ENCODE measurements around the gene TRAFD1. TPM values are rescaled to one million over a fixed set of nuclear protein-coding genes. Genes with fewer than 3 reads are reported as not detected.
"Not testable (repeated sequence)": the region's sequence is repeated elsewhere in the genome, so short reads cannot be mapped to it uniquely, and the experiment has no call there.

TRAFD1 gene
- total RNA-seq, 1 experiment from 2014 or later: 55.6 TPM

GRCh38 chr12:112158461-112159145 is 33.2 kb downstream of the TRAFD1 start:
- DNase-seq (ENCODE audit: low read depth): not testable (repeated sequence)

- DNase-seq (ENCODE audit: low read depth): no peak
Observed at GRCh38 chr12:112159146-112159541, 33.8 kb downstream of the TRAFD1 start.

- DNase-seq (ENCODE audit: low read depth): no peak
Observed at GRCh38 chr12:112160611-112161010, 35.3 kb downstream of the TRAFD1 start.

GRCh38 chr12:112161711-112162110 is 36.4 kb downstream of the TRAFD1 start:
- DNase-seq (ENCODE audit: low read depth): no peak

GRCh38 chr12:112162241-112162790 is 37.0 kb downstream of the TRAFD1 start:
- DNase-seq (ENCODE audit: low read depth): no peak

- no peak for DNase-seq (ENCODE audit: low read depth)
Observed at GRCh38 chr12:112163056-112163455, 37.7 kb downstream of the TRAFD1 start.

- DNase-seq (ENCODE audit: low read depth): no peak
Observed at GRCh38 chr12:112163471-112163991, 38.2 kb downstream of the TRAFD1 start.

- no peak for DNase-seq (ENCODE audit: low read depth)
Observed at GRCh38 chr12:112164011-112164660, 38.8 kb downstream of the TRAFD1 start.

- no peak for DNase-seq (ENCODE audit: low read depth)
Observed at GRCh38 chr12:112165624-112166023, 40.3 kb downstream of the TRAFD1 start.

- DNase-seq (ENCODE audit: low read depth): no peak
Observed at GRCh38 chr12:112166051-112167015, 41.0 kb downstream of the TRAFD1 start.

- DNase-seq (ENCODE audit: low read depth): no peak
Observed at GRCh38 chr12:112167031-112167461, 41.7 kb downstream of the TRAFD1 start.

- DNase-seq (ENCODE audit: low read depth): no peak
Observed at GRCh38 chr12:112167718-112168525, 42.6 kb downstream of the TRAFD1 start.

GRCh38 chr12:112168561-112168971 is 43.2 kb downstream of the TRAFD1 start:
- no peak for DNase-seq (ENCODE audit: low read depth)

- no peak for DNase-seq (ENCODE audit: low read depth)
Observed at GRCh38 chr12:112169161-112169872, 44.0 kb downstream of the TRAFD1 start.

- no peak for DNase-seq (ENCODE audit: low read depth)
Observed at GRCh38 chr12:112169966-112170365, 44.6 kb downstream of the TRAFD1 start.

- no peak for DNase-seq (ENCODE audit: low read depth)
Observed at GRCh38 chr12:112170376-112170775, 45.0 kb downstream of the TRAFD1 start.

GRCh38 chr12:112170971-112171596 is 45.7 kb downstream of the TRAFD1 start:
- DNase-seq (ENCODE audit: low read depth): no peak

- no peak for DNase-seq (ENCODE audit: low read depth)
Observed at GRCh38 chr12:112172556-112173324, 47.4 kb downstream of the TRAFD1 start.

Data from M059J (cell line).